ENCODE data around the gene POMT1. TPM values are rescaled to one million over a fixed set of nuclear protein-coding genes. Genes with fewer than 3 reads are reported as not detected.

The POMT1 gene
- total and polyA plus RNA-seq, 2 of the 8 experiments (the other 6 are each of a cell fraction or from before 2014, with no cell fraction given), result 22.3 to 33.2 TPM

DNA sequence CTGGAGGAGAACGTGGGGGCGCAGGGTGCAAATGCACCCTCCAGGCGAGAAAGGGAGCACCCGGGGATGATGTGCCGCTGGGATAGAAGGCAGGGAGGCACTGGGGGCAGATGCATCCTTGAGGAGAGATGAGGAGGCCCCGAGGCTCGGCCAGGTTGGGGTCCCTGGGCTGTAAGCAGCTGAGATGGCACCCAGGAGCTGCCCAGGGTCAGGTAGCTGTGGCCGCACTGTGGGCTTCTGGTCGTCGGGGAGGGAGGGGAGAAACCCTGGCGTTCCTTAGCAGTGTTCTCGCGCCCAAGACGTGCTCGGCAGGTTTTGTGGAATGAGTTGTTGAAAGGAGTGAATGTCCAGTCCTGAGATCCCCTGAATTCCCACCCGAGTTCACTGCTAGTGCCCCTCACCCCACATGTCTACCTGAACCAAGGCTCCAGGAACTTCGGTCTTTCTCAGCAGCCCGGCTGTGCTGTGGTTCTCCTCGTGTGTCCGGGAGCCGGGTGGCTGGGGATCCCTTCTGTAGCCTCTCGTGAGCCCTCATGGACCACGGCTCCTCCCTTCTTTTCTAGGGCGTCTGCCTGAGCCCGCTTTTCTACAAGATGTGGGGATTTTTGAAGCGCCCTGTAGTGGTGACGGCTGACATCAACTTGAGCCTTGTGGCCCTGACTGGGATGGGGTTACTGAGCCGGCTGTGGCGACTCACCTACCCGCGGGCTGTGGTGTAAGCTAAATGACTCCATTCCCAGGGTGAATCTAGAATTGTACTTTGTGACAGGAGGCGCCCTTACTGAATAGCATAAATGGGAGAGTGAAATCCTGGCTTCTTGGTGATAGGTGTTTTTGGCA is 1.1 kb downstream of the POMT1 start (continued):
- TF ChIP-seq TCF12 (IDR thresholded peaks at IDR 0.05; ENCODE audit: low read depth, low read length) (no peak), RAD21 (IDR thresholded peaks at IDR 0.05 in 1 of 2, conservative IDR thresholded peaks at IDR 0.05 in 1 of 2; ENCODE audit: low read depth in 2 of 2, low read length in 2 of 2) (peak; percentile 13 to 14; a peak in 1 of 4 replicates)
